NAMALWA (cell line): ENCODE data around the gene PCSK4.
"Not testable (repeated sequence)": the region's sequence is repeated elsewhere in the genome, so short reads cannot be mapped to it uniquely, and the experiment has no call there.

Experiments used
- DNase-seq: peaks from one replicate; pipeline ENCODE4 v3.0.0-alpha.2; 2015; ENCODE audit warnings: low spot score

PCSK4 gene

DNA sequence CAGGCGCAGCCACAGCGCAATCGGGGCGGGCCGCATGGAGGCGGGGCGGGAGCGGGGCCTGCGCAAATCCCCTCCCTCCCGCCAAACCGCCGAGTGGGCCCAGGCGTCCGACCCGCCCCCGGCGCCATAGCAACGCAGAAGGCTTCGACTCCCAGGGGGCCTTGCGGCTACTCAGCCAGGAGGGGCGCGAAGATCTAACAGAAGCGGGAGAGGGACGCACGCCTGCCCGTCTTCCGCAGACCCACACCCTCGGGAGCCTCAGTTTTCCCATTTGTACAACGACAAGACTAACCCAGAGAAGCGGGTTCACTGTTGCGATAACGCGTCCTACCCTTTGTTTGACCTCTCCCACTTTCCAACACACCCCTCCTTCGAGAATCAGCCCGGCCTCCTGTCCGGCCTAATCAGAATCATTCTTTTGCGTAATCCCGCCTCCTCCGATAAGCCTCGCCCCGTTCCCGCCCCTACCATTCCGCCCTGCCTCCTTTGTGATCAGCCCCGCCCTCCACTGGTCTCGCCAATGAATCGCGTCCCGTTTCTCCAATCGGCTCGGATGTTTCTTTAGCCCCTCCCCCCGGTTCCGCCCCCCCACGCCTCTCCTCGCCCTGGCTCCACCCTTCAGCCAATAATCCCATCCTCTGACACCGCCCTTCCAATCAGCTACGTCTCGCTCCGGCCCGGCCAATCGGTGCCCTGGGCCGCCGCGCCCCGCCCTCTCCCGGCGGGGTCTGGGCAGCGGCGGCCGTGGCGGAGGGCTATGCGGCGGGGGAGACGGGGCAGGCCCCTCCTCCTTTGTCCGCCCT, at the start of gene PCSK4:
PCSK4 (minus strand) TSS at position 40 of the 803 bp plus-strand sequence; CDS start at position 36, 4 bp downstream.
- DNase-seq, result peak; percentile 98

DNA sequence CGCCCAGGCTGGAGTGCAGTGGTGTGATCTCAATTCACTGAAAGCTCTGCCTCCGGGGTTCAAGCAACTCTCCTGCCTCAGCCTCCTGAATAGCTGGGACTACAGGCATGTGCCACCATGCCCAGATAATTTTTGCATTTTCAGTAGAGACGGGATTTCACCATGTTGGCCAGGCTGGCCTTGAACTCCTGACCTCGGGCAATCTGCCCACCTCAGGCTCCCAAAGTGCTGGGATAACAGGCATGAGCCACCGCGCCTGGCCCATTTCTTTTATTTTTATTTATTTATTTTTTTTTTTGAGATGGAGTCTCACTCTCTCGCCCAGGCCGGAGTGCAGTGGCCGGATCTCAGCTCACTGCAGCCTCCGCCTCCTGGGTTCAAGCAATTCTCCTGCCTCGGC, 49.6 kb upstream of the PCSK4 start:
- not testable (repeated sequence) for DNase-seq

DNA sequence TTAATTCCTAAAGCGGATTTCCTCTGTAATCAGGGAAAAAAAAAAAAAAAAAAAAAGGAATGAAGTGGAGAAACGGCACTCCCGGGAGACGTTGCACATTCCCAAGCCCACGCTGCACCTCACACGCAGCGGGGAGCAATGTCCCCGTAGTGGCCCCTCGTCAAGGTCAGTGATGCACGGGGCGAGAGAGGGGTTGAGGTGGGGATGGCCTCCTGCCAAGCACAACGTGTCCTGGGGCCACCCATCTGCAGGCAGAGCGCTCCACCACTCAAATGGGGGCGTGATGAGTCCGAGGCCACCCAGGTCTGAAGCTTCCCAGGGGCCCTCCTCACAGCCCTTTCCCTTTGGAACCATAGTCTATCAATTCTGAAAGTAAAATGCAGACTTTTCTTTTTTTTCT, 48.8 kb upstream of the PCSK4 start:
- DNase-seq, result no peak

DNA sequence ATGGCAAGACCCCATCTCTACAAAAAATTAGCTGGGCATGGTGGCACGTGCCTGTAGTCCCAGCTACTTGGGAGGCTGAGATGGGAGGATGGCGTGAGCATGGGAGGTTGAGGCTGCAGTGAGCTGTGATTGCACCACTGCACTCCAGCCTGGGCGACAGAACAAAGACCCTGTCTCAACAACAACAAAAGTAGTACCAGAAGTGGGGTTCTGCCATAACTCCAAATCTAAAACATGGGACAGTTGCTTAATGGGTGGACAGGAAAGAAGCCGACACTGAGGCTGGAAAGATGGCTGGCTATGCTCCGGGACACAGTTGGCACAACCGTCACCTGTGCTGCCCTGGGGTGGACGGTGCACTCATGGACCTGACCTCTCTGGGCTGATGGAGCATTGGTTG, 45.5 kb upstream of the PCSK4 start:
- not testable (repeated sequence) for DNase-seq

DNA sequence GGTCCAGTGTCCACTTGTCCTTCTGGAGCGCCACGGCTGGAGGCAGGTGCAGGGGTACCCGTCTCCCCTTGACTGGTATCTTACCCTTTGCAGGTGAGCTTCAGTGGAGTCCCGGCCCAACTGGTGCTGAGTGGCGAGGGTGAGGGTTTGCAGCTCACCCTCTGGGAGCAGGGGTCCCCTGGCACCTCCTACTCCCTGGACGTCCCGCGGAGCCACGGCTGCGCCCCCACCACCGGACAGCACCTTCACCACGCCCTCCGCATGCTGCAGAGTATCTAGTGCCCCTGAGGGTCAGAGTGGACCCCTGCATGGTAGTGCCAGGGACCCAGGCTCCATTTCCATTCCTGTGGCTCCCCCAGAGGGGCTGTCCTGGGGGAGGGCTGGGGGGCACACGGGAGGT, 44.8 kb upstream of the PCSK4 start:
- DNase-seq, result no peak

DNA sequence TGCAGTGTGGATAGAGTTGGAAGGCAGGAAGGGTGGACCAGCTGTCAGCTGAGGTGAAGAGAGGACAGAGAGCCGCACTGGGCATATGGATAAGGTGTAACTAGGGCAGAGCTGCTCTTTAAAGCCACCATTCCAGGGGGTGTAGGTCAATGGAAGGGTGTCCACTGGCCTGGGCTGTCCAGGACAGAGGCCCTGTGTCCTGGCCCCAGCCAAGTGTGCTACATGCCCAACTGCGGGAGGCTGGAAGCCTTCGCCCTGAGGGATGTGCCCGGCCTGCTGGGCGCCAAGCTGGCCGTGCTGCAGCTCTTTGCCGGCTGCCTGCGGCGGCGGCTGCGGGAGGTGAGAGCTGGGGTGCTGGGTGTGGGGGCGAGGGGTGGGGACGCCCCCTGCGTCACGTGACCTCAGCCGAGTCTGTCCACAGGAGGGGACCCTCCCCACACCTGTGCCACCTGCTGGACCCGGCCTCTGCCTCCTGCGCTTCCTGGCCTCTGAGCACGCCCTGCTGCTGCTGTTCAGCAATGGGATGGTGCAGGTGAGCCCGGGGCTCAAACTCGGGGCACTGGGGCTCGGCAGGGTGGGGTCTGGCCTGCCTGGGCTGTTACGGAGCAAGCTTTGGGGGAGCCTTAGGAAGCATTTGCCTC, 43.5 kb upstream of the PCSK4 start:
- DNase-seq, result no peak

DNA sequence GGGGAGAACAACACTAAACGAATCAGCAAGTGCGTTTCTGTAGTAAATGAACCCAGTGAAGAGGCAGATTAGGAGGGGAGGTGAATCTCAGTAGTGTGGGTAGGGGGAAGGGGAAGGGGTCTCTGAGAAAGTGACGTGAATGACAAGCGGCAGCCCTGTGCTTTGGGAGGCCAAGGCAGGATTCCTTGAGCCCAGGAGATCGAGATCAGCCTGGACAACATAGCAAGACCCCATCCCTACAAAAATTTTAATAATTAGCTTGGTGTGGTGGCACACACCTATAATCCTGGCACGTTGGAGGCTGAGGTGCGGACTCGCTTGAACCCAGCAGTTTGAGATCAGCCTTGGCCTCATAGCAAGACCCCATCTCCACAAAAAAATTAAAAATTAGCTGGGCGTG, 41.9 kb upstream of the PCSK4 start:
- DNase-seq, result no peak

DNA sequence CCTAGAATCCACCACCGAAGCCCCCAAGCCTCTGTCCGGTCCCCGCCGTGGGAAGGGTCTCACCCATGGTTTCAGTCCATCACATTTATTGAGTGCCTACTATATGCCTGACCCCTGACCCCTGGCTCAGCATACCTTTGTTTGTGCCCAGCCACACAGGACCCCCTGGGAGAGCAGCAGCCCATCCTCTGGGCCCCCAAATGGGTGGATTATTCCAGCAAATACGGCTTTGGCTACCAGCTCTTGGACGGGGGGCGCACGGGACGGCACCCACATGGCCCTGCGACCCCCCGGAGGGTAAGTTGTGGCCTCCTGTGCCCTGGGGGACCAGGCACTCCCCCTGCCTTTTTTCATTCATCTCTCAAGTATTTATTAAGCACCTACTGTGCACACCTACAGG, 41.4 kb upstream of the PCSK4 start:
- DNase-seq, result no peak

DNA sequence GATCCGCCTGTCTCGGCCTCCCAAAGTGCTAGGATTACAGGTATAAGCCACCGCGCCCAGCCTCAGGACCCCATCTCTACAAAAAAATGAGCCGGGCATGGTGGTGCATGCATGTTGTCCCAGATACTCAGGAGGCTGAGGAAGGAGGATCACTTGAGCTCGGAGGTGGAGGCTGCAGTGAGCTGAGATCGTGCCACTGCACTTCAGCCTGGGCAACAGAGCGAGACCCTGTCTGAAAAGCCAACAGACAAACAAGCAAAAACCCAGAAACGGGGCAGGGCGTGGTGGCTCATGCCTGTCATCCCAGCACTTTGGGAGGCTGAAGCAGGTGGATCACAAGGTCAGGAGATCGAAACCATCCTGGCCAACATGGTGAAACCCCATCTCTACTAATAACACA, 40.7 kb upstream of the PCSK4 start:
- not testable (repeated sequence) for DNase-seq

DNA sequence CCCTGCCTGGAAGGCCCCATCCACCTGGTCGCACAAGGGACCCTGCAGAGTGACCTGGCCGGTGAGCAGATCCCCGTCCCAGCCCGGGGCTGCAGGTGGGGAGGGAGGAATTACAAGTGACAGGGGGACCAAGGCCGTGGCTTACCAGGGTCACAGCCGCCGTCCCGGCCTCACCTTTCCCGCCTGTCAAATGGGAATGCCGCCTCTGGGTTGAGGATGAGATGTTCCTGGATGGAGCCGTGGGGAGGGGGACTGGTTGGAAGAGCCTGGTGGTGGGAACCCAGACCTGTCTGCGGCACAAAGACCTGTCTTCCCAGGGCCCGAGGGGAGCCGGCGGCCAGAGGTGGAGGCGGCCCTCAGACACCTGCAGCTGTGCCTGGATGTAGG, 39.3 kb upstream of the PCSK4 start:
- DNase-seq, result no peak

DNA sequence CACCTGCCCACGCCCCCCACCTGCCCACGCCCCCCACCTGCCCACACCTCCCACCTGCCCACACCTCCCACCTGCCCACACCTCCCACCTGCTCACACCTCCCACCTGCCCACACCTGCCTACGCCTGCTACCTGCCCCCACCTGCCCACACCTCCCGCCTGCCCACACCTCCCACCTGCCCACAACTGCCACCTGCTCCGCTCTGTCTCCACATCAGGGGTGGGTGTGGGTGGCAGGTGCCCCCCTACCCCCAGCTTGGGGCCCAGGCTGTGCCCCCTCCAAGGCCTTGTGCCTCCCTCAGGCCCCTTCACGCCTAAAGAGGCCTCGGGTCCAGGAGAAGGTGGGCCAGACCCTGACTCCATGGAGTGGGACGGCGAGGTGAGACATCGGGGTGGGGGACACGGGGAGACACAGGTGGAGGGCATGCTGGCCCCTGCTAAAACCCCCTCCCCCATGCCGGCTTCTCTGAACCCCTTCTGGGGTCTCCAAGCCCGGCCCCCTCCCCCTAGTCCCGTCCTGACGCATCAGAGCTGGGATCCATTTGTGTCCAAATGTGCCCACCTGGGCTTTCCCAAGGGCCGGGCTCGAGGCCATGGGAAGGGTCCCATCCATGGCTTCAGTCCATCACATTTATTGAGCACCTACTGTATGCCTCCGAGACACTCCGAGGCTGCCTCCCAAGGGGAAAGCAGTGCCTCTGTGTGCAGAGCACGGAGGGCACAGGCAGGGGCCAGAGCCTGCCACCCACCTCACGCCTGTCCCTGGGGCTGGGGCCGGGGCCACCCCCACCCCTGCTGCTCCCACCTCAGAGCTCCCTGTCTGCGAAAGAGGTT, 38.7 kb upstream of the PCSK4 start:
- DNase-seq, result no peak

DNA sequence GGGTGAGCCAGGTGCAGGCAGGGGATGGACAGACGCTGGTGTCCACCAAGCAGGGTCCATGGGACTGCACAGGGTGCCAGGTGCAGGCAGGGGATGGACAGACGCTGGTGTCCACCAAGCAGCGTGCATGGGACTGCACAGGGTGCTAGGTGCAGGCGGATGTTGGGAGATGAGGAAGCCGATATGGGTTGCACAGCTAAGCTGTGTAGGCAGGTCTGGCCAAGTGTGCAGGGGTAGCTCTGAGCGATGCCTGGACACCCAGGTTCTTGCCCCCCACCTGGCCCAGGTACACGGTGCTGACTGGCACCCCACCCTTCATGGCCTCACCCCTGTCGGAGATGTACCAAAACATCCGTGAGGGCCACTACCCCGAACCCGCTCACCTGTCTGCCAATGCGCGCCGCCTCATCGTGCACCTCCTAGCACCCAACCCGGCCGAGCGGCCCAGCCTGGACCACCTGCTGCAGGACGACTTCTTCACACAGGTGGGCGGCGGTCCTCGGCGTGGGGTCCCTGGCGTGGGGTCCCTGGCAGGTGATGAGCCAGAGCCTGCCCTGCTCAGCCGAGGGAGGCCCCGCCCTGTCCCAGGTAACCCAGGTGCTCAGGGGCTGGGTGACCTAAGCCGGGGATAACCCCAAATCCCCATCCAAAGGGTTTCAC, 37.6 kb upstream of the PCSK4 start:
- DNase-seq, result no peak

DNA sequence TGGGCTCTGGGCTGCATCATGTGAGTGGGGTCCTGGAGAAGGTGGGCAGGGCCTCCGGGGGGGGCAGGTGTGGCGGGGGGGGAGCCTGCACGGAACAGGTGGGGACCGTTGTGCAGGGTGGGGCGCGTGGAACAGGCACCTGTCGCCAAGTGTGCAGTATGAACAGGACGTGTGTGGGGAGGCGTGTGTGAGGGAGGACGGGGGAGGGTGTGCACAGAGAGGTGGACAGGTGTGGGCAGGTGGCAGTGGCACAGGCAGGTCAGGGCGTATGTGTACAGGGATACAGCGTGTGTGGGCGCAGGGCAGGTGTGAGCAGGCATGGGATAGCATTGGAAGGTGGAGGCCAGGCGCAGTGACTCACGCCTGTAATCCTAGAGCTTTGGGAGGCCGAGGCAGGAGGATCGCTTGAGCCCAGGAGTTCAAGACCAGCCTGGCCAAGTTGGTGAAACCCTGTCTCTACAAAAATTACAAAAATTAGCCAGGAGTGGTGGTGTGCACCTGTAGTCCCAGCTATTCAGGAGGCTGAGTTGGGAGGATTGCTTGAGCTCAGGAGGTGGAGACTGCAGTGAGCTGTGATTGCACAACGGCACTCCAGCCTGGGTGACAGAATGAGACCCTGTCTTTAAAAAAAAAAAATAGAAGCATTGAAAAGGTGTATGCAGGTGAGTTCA, 37.0 kb upstream of the PCSK4 start:
- DNase-seq, result no peak

DNA sequence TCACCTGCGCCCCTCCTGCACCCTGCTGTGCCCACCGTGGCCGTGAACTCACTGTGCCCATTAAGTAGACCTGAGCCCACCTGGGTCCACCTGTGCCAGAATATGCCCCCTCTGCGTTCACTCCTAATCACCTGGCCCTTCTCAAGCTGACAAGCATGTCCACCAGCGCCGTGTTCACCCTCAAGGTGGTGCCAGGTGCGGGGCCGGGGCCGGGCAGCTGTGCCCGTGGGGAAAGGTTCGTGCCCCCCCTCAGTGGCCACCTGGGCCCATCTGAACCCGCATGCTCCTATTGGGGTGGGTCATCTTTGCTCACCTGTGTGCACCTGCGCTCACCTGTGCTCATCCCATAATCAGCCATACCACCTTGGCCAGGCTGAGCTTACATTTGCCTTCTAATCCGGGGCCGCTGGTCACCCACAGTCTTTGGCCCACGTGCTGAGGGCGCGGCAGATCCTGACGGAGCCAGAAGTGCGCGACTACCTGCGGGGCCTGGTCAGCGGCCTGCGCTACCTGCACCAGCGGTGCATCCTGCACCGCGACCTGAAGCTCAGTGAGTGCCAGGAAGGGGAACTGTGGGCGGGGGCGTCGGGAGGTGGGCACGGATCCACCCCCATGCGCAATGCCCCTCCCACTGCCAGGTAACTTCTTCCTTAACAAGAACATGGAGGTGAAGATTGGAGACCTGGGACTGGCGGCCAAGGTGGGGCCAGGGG, 36.1 kb upstream of the PCSK4 start:
- no peak for DNase-seq

DNA sequence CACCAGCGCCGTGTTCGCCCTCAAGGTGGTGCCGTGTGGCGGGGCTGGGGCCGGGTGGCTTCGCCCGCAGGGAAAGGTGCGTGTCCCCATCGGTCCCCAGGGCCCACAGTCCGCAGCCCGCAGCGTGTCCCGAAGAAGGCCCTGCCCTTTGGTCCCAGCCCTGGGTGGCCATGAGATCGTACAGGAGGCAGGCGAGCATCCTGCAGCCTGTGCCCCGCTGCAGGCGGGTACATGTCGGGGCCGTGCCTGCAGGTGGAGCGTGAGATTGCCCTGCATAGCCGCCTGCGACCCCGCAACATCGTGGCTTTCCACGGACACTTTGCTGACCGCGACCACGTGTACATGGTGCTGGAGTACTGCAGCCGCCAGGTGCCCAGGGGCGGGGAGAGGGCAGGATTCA, 35.2 kb upstream of the PCSK4 start:
- no peak for DNase-seq

DNA sequence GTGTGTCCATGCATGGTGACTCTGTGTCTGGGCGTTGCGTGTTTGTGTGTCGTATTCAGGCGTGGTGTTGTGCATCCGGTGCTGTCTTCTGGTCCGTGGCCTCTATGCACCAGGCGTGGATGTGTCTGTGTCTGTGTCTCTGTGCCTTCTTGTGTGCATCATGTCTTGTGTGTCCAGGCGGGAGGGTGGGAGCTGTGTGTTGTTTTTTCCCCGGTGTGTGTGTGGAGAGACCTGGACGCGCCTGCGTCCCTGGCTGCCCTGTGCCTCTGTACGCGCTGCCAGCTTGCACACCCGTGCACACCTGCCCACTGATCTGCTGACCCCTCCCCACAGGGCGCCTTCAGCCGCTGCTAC, 34.8 kb upstream of the PCSK4 start:
- no peak for DNase-seq

DNA sequence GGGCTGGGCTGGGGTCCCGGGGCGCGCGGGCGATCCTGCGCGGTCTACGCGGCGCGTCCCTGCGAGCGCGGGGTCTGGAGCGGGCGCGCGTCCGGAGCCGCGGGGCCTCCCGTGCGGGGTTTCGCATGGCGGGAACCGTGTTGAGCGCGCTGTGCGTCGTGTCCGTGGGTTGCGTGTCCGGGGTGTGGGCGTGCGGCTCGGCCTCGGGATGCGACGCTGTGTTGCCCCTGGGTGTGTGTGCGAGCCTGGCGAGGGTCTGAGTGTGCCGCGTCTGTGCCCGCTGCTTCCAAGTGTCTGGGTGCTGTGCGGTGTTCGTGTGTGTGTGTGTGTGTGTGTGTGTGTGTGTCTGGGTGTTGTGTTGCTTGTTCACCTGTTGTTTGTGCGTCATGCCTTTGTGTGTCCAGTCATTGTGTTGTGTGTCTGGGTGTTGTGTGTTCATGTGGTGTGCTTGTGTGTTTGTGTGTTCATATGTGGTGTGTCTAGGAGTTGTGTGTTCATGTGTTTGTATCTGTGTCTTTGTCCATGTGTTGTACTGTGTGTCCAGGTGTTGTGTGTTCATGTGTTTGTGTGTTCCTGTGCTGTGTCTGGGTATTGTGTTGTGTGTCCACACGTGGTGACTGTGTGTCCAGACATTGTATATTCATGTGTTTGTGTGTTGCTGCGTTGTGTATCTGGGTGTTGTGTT, 34.3 kb upstream of the PCSK4 start:
- DNase-seq, result no peak

DNA sequence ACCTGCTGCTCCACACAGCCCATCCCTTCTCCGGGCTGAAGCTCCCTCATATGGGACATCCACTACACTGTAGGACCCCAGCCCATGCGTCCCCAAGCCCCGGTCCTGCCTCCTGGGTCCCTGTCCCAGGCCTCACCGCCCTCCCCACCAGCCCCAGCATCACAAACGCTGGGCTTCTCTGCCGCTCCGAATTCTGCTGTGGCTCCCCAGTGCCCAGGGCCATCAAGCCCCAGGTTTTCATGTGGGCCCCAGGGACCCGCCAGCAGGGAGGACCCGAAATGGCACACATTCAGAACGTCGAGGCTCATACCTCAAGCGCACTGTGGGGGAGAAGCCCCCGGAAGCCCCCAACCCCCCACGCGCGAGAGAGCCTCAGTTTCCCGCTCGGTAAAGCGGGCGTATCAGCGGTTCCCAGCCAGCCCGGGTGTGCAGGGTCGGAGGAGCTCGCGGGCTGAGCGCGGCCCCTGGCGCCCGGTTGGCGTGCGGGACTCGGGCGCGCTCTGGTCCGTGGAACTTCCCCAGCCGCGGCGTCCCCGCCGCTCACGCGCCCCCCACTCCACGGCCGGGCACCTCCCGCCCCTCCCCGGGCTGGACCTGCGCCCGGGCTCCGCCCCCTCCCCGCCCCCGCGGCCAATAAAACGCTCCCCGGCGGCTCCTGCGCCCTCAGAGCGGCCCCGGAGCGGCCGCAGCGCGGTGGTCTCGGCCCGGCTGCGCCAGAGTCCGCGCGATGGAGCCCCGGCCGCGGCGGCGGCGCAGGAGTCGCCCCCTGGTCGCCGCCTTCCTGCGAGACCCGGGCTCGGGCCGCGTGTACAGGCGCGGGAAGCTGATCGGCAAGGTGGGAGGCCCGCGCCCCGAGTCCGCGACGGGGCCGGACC, 33.5 kb upstream of the PCSK4 start, which contains the start of gene PLK5:
PLK5 (plus strand) TSS at position 666 of the 875 bp plus-strand sequence. CDS start 2,920 bp downstream, outside the sequence.
- DNase-seq, result no peak

DNA sequence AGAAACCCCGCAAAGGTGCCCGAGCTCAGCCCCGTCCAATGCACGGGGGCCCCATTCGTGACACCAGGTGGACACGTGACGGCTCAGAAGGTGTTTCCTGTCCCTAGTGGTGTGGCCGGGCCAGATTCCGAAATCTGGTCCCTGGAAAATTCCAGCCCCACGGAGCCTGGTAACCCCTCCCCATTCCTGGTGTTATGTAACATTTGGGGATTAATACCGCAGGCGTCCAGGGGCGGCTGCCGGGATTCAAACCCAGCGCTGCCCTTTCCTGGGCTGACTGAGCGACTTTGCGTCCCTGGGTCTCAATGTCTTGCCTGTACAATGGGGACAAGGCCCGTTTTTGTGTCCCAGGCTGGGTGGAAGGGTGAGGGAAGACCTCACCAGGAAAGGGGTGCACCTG, 32.7 kb upstream of the PCSK4 start:
- DNase-seq, result no peak
